Mesodermal cell (in vitro differentiated cells): Measurements from ENCODE around the gene LRRC34. TPM values are rescaled to one million over a fixed set of nuclear protein-coding genes. Genes with fewer than 3 reads are reported as not detected.

Experiments
- H3K27ac ChIP-seq: 2 replicates; pipeline ENCODE4 v1.7.0; 2013; ENCODE audit warnings: mild to moderate bottlenecking, low read depth, low read length, moderate library complexity; ENCODE audit not compliant: severe bottlenecking
- H3K36me3 ChIP-seq: 2 replicates; pipeline ENCODE4 v1.7.1; 2013; ENCODE audit warnings: mild to moderate bottlenecking, low read length, moderate library complexity; ENCODE audit not compliant: control insufficient read depth, insufficient read depth
- H3K4me1 ChIP-seq: one replicate; pipeline ENCODE4 v1.7.1; 2013; ENCODE audit warnings: mild to moderate bottlenecking, low read length; ENCODE audit not compliant: insufficient read depth, control insufficient read depth, poor library complexity, severe bottlenecking
- H3K4me3 ChIP-seq: 2 replicates; pipeline ENCODE4 v1.7.0; 2013; ENCODE audit warnings: low read length, control low read depth, mild to moderate bottlenecking; ENCODE audit not compliant: insufficient read depth, poor library complexity, severe bottlenecking; ENCODE audit errors: extremely low read depth
- H3K9me3 ChIP-seq: 2 replicates; pipeline ENCODE4 v1.7.1; 2013; ENCODE audit warnings: mild to moderate bottlenecking, low read length, moderate library complexity; ENCODE audit not compliant: control insufficient read depth
- WGBS, 2 experiments: methylation state at CpG; one replicate each; pipeline ENCODE4 v1.1.5; 2013; ENCODE audit warnings: missing lambda C conversion rate in 2 of 2; ENCODE audit not compliant: insufficient coverage in 2 of 2; 5-methylcytosine and 5-hydroxymethylcytosine counted together
- polyA plus RNA-seq, 2 experiments: library from polyadenylated mRNA; stranded (reverse); fragments of 50-300 nt; gene quantifications; one replicate each; pipeline ENCODE4 v1.2.3, GENCODE V29; 2013

The LRRC34 gene
- 2.4 TPM for polyA plus RNA-seq (2013, experiment 1 of 2)
- 2.4 TPM for polyA plus RNA-seq (2013, experiment 2 of 2)

DNA sequence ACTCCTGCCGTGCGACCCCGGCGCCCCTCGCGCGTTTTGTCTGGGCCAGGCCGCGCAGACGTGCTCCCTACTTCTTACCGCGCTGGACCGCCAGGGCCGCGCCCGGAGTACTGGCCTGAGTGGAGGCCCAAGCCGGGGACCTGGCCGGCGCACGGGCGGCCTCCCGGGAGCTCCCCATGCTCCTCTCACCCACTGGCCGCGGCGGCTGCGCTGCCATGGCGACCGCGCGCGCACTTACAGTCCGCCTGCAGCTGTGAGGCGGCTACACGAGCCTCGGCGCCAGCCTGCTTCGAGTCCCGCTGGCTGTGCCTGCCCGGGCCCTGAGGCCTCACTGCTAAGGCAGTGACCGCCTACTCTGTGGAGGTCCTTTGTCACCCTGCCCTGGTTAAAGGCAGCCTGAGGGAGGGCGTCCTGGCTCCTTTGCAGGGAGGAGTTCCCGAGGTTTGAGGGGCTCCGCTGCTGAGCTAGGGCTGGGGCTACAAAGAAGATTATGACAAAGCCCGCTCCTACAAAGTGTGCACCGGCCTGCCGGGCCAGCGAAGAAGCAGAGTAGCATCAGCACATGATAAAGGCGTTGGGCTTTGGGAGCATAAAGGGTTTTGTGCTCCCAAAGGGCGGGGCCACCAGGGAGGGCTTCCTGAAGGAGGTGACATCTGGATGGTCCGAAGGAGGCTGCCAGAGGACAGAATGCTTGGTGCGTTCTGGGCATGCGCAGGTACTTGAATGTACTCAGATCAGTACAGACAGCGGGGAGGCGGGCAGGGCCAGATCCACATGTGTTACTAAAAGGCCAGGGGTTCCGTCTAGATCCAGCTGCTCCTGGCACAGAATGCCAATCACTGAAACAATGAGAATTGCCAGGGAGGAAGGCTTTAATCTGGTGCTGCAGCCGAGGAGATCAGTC lies at the start of gene LRRC34, which contains the start of gene LRRIQ4:
LRRC34 (minus strand) TSS at position 573 of the 904 bp plus-strand sequence; CDS start at position 217, 356 bp downstream.
LRRIQ4 (plus strand) TSS at position 539 of the 904 bp plus-strand sequence. CDS start 9,052 bp downstream, outside the sequence.
- WGBS, 2 experiments: 23 to 32% methylated on average over 47 to 52 of the region's 56 CpGs
- peak within 1 kb of the TSS; percentile 40 for H3K4me3 ChIP-seq
- peaks cover 6% of the 10 kb centered on the region for H3K4me1 ChIP-seq
- H3K36me3 ChIP-seq: no peaks in the 10 kb centered on the region
- H3K27ac ChIP-seq: peak within 1 kb of the TSS; percentile 62
- peaks cover 13% of the 10 kb centered on the region for H3K9me3 ChIP-seq

DNA sequence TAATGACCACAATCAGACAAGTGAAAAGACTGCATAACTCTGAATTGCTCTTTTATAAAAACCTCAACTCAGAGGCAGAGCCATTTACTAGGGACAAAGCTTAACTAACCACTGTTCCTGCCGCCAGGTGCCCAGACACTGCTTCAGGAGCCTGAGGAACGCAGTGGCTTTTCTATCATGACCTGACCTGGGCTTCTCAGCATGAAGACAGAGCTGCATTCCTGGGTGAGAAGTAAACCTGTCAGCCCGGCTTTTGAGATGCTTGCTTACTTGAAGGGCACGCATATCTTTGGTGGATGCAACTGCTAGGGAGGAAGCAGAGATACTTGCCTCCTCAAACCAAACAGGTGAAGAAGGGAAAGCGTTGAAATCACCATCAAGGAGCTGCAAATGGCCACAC lies 49.2 kb upstream of the LRRC34 start:
- H3K9me3 ChIP-seq: no peaks in the 10 kb centered on the region
- H3K4me1 ChIP-seq: no peaks in the 10 kb centered on the region
- no peak overlapping the region for H3K4me3 ChIP-seq
- 56 to 59% methylated on average over 4 to 5 of the region's 5 CpGs for WGBS, 2 experiments
- no peak overlapping the region for H3K27ac ChIP-seq
- no peaks in the 10 kb centered on the region for H3K36me3 ChIP-seq

- Histone ChIP-seq H3K9me3 (no peaks in the 10 kb centered on the region), H3K4me1 (no peaks in the 10 kb centered on the region), H3K36me3 (no peaks in the 10 kb centered on the region), H3K27ac (no peak overlapping the region), H3K4me3 (no peak overlapping the region)
- WGBS, 2 experiments: 100% methylated on average over 1 of the region's 2 CpGs; no CpG with 5 or more reads in 1 of the 2 experiments
Observed at GRCh38 chr3:169857811-169858210, 45.1 kb upstream of the LRRC34 start.

DNA sequence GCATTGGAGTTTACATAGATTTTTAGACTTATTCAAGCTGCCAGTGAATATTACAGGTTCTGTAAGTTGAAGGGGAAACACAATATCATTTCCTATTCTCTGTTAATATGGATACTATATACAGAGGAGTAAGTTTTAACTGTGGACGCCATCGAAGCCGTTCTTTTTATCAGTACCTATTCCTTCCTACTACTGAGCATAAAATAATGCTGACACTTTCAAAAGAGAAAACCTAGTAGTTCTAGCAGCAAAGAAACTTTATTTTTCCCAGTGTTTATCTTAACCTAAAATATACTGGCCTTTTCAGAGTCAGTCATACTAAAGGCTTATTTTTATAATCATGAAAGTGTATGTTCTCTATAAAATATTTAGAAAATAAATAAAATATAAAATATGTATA lies 42.8 kb upstream of the LRRC34 start:
- 100% methylated on average over 1 of the region's 3 CpGs; no CpG with 5 or more reads in 1 of the 2 experiments for WGBS, 2 experiments
- no peaks in the 10 kb centered on the region for H3K4me1 ChIP-seq

DNA sequence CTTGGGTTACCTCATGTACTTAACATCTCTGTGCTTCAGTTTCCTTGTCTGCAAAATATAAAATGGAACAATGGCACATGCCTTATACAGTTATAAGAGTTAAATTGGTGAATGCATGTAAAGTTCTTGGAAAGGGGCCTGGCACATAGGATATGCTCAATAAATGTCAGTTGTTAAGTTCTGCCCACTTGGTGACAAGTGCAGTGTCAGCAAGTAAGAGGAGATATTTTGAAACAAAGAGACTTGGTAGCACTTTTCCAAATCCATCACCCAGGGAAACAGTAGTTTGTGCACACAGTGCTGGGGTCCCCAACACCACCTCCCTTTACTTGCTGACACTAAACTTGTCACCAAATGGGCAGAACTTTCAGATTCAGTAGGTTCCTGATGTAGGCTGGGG lies 37.9 kb upstream of the LRRC34 start:
- H3K9me3 ChIP-seq: no peaks in the 10 kb centered on the region
- no peak overlapping the region for H3K4me3 ChIP-seq
- peaks cover 7% of the 10 kb centered on the region for H3K4me1 ChIP-seq
- H3K27ac ChIP-seq: no peak overlapping the region
- no peaks in the 10 kb centered on the region for H3K36me3 ChIP-seq

More for the DNA sequence above, 42.8 kb upstream of the LRRC34 start:
- H3K9me3 ChIP-seq: no peaks in the 10 kb centered on the region
- H3K36me3 ChIP-seq: no peaks in the 10 kb centered on the region
- H3K4me3 ChIP-seq: no peak overlapping the region
- no peak overlapping the region for H3K27ac ChIP-seq

DNA sequence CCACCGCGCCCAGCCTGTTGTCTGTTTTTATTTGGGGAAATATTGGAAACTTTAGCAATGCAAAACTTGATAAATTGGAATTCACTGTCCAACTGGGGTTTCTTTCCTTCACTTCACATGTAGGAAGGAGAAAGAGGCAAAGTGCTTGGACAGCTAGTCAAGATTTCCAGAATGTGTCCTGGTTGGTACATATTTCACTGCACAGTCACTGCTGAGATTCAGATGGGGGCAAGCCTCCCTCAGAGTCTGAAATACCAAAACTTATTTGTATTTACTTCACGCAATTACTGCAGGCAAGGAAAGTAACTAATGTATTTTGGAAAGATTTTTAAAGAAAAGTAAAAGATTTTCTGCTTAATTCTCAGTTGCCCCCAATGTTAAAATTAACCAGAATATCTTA lies 36.0 kb upstream of the LRRC34 start:
- Histone ChIP-seq H3K27ac (no peak overlapping the region), H3K9me3 (no peaks in the 10 kb centered on the region), H3K4me3 (no peak overlapping the region), H3K36me3 (no peaks in the 10 kb centered on the region), H3K4me1 (peaks cover 7% of the 10 kb centered on the region)
- 86 to 90% methylated on average over 2 of the region's 3 CpGs for WGBS, 2 experiments

GRCh38 chr3:169847896-169848295 lies 35.2 kb upstream of the LRRC34 start:
- Histone ChIP-seq H3K4me1 (peaks cover 7% of the 10 kb centered on the region), H3K27ac (no peak overlapping the region)
- WGBS, 2 experiments: 83 to 90% methylated on average over 2 to 3 of the region's 4 CpGs

GRCh38 chr3:169846458-169847193 lies 33.9 kb upstream of the LRRC34 start:
- Histone ChIP-seq H3K4me1 (peaks cover 7% of the 10 kb centered on the region), H3K36me3 (no peaks in the 10 kb centered on the region), H3K27ac (peak overlapping the region; percentile 36), H3K4me3 (no peak overlapping the region), H3K9me3 (no peaks in the 10 kb centered on the region)
- WGBS, 2 experiments: 91 to 92% methylated on average over 5 to 8 of the region's 11 CpGs

More at GRCh38 chr3:169847896-169848295, 35.2 kb upstream of the LRRC34 start:
- no peaks in the 10 kb centered on the region for H3K36me3 ChIP-seq
- no peaks in the 10 kb centered on the region for H3K9me3 ChIP-seq
- H3K4me3 ChIP-seq: no peak overlapping the region

DNA sequence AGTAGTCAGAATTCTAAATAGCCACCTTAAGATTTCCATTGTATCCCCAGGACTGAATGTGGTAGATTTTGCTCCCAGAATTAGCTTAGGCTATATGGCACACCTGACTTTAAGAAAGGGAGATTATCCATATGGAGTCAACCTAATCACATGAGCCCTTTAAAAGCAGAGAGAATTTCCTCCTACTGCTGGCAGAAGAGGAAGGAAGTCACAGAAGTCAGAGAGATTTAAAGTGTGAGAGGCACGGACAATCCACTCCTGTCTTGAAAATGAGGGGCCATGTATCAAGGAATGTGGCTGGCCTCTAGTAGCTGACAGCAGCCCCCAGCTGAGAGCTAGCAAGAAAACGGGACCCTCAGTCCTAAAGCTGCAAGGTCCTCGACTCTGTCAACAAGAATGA lies 30.3 kb upstream of the LRRC34 start:
- Histone ChIP-seq H3K9me3 (no peaks in the 10 kb centered on the region), H3K27ac (no peak overlapping the region), H3K4me3 (no peak overlapping the region), H3K36me3 (no peaks in the 10 kb centered on the region), H3K4me1 (peaks cover 7% of the 10 kb centered on the region)
- WGBS, 2 experiments: 72 to 74% methylated on average over 2 to 3 of the region's 3 CpGs

GRCh38 chr3:169841171-169841570 lies 28.5 kb upstream of the LRRC34 start:
- Histone ChIP-seq H3K36me3 (no peaks in the 10 kb centered on the region), H3K4me1 (no peaks in the 10 kb centered on the region), H3K9me3 (no peaks in the 10 kb centered on the region), H3K4me3 (no peak overlapping the region), H3K27ac (no peak overlapping the region)
- WGBS, 2 experiments: 81 to 90% methylated on average over 3 of the region's 4 CpGs
